ENCODE results near the gene SEPTIN12.

Gene SEPTIN12

DNA sequence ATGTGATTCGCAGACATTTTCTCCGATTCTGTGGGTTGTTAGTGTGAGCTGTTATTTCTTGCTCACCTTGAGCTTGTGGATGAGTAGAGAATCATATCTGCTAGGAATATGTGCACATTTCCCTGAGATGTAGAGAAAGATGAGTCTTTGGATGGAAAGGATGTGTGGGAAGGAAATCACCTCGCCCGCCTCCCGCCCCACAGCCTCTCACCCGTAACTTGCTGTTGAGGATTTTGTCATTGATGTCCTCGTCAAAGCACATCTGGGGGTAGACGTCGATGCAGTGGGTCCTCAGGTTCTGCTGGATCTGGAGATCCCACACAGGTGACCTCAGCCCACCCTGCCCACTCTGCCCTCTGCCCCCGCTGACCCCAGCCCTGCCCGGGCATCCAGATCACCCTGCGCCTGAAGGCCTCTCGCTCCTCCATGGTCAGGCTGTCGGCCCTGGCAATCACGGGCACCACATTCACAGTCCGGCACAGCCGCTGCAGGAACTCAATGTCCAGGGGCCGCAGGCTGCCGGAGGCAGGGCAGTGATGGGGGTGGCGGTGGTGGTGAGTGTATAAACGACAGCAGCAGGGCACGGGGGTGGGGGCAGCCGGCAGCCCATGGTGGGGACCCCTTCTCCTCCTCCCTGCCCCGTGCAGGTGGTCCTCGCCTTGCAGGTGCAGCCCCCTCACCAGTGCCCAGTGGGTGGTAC lies 4.7 kb downstream of the SEPTIN12 start:
- no peak for DNase-seq

- DNase-seq = no peak
Observed at GRCh38 chr16:4780235-4780634, 7.9 kb downstream of the SEPTIN12 start.

GRCh38 chr16:4778050-4778392 lies 10.1 kb downstream of the SEPTIN12 start:
- no peak for DNase-seq

- no peak for DNase-seq
Observed at GRCh38 chr16:4777339-4778049, 10.7 kb downstream of the SEPTIN12 start.

DNA sequence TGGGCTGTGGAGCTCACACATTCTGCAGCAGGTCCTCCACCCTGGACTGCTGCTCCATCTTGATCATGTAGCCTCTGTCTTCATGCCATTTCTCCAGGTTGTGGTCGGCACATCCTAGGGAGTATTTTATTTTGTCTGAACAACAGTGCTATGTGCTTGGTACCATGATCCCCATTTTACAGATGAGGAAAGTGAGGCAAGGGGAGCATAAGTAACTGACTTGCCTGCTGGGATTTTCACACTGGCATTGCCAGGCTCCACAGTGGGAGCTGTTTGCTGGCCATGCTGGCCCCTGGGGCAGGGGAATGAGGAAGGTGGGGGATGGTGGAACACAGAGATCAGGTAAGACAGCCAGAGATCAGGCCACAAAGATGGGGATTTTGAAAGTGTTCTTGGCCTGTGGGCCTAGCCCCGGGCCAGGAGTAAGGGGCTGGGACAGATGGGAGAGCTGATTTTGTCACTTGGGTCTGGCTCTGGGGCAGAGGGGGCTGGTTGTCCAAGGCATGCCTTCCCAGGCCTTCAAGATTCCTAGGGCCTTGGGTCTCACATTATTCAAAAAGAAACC lies 11.9 kb downstream of the SEPTIN12 start:
- no peak for DNase-seq

GRCh38 chr16:4775005-4775404 lies 13.1 kb downstream of the SEPTIN12 start:
- no peak for DNase-seq

DNA sequence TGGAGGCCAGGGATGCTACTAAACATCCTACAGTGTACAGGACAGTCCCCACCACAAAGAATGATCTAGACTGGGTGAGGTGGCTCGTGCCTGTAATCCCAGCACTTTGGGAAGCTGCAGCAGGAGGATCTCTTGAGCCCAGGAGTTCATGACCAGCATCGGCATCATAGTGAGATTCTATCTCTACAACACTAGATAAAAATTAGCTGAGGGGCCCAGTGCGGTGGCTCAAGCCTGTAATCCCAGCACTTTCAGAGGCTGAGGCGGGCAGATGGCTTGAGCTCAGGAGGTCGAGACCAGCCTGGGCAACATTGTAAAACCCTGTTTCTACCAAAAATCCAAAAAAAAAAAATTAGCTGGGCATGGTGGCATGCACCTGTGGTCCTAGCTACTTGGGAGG lies 15.8 kb downstream of the SEPTIN12 start:
- no peak for DNase-seq

DNA sequence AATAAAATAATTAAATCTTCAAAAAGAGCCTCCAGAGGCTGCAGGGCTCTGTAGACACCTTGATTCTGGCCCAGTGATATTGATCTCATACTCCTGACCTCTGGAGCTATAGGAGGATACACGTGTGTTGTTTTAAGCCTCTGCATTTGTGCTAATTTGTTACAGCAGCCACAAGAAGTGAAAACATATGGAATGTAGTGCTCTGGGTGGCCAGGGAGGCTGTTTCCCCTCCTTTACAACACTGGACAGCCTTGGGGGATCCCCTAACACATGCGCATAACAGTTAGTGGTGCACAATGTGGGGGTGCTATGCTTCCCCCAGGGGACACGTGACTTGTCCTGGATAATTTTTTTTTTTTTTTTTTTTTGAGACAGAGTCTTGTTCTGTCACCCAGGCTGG lies 16.5 kb downstream of the SEPTIN12 start:
- DNase-seq = no peak

- no peak for DNase-seq
Observed at GRCh38 chr16:4769306-4769638, 18.9 kb downstream of the SEPTIN12 start.

DNA sequence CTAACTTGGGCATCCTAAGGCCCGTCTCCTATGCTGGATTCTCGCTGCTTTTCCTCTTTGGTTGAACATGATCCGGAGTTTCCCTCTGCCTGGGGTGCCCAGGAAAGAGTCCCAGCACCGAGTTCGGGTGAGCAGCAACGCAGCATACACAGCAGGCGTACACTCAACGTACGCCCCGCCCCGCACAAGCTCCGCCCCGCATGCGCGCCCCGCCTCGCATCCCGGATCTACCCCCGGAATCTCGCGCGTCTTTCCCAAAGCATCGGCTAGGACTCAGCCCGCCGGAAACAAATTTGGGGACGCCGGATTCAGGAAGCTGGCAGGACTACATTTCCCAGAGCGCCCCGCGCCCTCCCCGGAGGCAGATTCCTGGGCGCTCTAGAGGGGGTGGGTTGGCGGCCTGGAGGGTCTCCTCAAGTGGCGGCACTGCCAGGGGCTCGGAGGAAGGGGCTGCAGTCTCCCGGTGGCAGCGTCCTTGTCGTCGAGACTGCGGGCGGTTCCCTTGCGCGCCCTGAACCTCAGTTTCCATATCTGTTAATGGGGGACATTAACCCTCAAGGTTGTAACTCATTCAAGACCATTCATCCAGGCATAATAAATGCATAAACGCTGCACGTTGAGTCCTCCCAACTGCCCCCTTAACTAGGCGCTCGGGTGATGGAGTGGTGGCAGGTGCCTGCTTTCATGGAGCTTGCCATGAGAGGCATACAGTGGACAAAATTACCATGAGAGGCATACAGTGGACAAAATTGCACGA lies 19.4 kb downstream of the SEPTIN12 start:
- DNase-seq = peak; percentile 82

DNA sequence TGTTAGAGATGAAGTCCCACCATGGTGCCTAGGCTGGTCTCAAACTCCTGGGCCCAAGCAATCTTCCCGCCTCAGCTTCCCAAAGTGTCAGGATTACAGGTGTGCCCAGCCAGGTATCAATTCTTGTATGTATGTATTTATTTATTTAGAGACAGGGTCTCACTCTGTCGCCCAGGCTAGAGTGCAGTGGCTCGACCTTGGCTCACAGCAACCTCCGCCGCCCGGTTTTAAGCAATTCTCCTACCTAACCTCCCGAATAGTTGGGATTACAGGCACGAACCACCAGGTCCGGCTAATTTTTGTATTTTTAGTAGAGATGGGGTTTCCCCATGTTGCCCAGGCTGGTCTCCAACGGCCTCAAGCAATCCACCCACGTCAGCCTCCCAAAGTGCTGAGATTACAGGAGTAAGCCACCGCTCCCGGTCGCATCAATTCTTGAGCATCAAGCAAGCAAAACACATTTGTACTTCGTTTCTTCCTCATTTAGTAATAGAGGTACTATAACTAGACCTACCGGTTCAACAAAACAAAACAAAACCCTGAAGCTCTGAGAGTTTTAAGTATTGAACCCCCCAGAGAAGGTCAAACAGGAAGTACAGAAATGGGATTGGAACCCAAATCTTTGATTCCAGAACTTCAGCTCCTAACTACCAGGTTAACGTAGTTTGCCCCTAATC lies 20.1 kb downstream of the SEPTIN12 start:
- no peak for DNase-seq

- DNase-seq = peak; percentile 95
Observed at GRCh38 chr16:4766875-4767628, 21.1 kb downstream of the SEPTIN12 start, which contains the start of gene ZNF500. Gene ZNF500 (minus strand): TSS chr16:4767162. CDS start chr16:4765978, 1,184 bp downstream.

- no peak for DNase-seq
Observed at GRCh38 chr16:4765511-4766474, 22.4 kb downstream of the SEPTIN12 start.

DNA sequence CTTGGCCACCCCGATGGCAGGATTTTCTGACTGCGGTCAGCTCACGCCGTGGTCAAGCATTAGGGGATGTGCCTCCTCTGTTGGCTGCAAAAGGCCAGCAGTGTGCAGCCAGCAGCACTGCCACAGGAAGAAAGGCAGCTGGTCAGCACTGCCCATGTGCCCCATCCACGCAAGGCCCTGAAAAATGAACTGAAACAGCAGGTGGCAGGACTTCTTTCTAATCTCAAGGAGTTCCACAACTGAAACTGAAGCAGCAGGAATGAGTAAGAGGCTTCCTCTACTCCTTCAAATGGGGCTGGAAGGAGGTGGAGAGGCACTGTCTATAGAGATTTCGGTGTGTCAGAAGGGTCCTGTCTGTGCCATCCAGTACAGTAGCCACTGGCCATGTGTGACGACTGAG lies 24.4 kb downstream of the SEPTIN12 start:
- DNase-seq = no peak

DNA sequence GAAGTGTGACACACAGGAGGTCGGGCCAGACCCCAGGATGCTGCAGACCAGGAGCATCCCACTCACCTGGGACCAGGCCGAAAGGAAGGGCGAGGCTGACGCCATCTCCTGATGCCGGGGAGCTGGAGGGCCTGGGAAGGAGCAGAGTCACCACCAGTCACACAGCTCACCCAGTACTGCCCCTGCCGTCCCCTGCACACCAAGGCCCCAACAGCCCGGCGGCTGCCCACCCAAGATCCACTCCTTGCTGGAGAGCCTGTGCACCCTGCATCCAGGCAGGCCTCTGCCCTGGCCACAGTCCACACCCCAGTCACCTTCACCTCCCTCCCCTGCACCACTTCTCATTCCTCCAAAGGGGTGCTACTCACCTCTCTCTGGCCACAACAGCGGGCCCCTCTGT lies 25.9 kb downstream of the SEPTIN12 start:
- DNase-seq = no peak

GRCh38 chr16:4760221-4760910 lies 27.8 kb downstream of the SEPTIN12 start:
- DNase-seq = no peak

DNA sequence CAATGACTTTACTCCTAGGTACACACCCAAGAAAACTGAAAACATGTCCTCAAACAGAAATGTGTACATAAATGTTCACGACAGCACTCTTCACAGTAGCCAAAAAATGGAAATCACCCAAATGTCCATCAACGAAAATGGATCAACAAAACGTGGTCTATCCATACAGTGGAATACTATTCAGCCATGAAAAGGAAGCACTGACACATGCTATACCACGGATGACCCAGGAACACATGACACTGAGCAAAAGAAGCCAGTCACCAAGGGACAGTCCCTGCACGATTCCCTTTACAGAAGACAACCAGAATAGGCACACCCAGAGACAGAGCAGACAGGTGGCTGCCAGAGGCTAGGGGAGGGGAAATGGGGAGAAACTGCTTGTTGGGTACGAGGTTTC lies 32.5 kb downstream of the SEPTIN12 start:
- DNase-seq = no peak

DNA sequence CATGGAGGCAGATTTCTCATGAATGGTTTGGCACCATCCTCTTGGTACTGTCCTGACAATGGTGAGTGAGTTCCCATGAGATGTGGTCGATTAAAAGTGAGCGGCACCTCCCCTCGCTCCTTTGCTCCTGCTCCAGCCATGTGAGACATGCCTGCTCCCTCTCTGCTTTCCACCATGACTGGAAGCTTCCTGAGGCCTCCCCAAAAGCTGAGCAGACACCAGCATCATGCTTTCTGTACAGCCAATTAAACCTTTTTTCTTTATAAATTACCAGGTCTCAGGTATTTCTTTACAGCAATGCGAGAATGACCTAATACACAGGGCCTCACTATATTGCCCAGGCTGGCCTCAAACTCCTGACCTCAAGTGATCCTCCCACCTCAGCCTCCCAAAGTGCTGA lies 33.3 kb downstream of the SEPTIN12 start:
- no peak for DNase-seq

GRCh38 chr16:4753227-4753626 lies 34.9 kb downstream of the SEPTIN12 start:
- no peak for DNase-seq

DNA sequence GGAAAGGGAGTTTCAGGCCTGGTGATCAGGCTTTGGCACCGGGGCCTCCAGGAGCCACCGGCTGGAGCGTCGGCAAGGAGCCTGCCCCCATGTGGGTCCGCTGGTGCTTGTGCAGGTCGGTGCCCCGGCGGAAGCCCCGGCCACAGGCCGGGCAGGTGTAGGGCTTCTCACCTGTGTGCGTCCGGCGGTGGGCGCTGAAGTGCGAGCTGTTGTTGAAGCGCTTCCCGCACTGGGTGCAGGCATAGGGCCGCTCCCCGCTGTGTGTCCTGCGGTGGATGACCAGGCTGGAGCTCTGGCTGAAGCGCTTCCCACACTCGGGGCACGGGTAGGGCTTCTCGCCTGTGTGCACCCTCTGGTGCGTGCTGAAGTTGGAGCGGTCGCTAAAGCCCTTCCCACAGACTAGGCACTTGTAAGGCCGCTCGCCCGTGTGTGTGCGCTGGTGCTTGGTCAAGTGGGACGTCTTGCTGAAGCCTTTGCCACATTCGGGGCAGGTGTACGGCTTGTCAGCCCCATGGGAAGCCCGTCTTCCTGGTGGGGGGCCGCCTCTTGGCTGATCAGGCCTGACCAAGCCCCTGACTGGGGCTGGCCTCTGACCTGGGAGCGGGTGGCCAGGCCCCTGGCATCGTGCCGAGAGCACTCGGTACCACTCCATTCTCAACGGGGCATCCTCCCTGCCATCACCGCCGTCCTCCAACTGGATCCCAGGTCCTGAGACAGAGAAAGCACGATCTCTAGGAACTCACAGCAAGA lies 35.6 kb downstream of the SEPTIN12 start:
- no peak for DNase-seq

All from activated effector memory CD4-positive, alpha-beta T cell treated with Interleukin-2 at 50 U/mL for 16 hours (primary cell).